HEK293 (cell line): Measurements from ENCODE around the gene SLC16A4.
A peak's percentile ranks its signal among the peaks of the same experiment; 100 is the strongest.

Source experiments
- AEBP2 ChIP-seq: fragments of 450-650 bp; formaldehyde crosslinking; IDR thresholded peaks from 2 replicates; pipeline ENCODE4 v1.5.1; 2016; ENCODE audit warnings: missing biosample characterization, missing genetic modification characterization, borderline replicate concordance
- HOXA7 ChIP-seq: sonication (generic); formaldehyde crosslinking; IDR thresholded peaks from 2 replicates; pipeline ENCODE4 v1.8.1; 2022; ENCODE audit warnings: missing genetic modification reagents, borderline replicate concordance
- IKZF3 ChIP-seq: fragments of 450-650 bp; IDR thresholded peaks from 2 replicates; pipeline ENCODE4 v1.5.0; 2018; ENCODE audit warnings: missing biosample characterization, mild to moderate bottlenecking, missing genetic modification characterization, moderate library complexity
- KLF9 ChIP-seq: fragments of 450-650 bp; formaldehyde crosslinking; IDR thresholded peaks from 2 replicates; pipeline ENCODE4 v1.5.1; 2016; ENCODE audit warnings: missing biosample characterization, missing genetic modification characterization, low read depth
- PRDM10 ChIP-seq: fragments of 450-650 bp; formaldehyde crosslinking; IDR thresholded peaks from 2 replicates; pipeline ENCODE4 v1.5.1; 2016; ENCODE audit warnings: missing biosample characterization, missing genetic modification characterization
- PRDM4 ChIP-seq: fragments of 450-650 bp; formaldehyde crosslinking; IDR thresholded peaks from 2 replicates; pipeline ENCODE4 v1.5.1; 2017; ENCODE audit warnings: missing biosample characterization, missing genetic modification characterization
- SALL2 ChIP-seq: fragments of 450-650 bp; formaldehyde crosslinking; IDR thresholded peaks from 2 replicates; pipeline ENCODE4 v1.5.0; 2017; ENCODE audit warnings: missing biosample characterization, mild to moderate bottlenecking, missing genetic modification characterization, borderline replicate concordance
- TRIM28 ChIP-seq: IDR thresholded peaks from 2 replicates; pipeline ENCODE4 v1.6.1; 2011; ENCODE audit warnings: low read length, control low read depth, borderline replicate concordance
- ZBTB17 ChIP-seq: fragments of 450-650 bp; formaldehyde crosslinking; IDR thresholded peaks from 2 replicates; pipeline ENCODE4 v1.5.1; 2016; ENCODE audit warnings: missing biosample characterization, missing genetic modification characterization
- ZBTB8A ChIP-seq: fragments of 450-650 bp; formaldehyde crosslinking; IDR thresholded peaks from 2 replicates; pipeline ENCODE4 v1.5.1; 2016; ENCODE audit warnings: missing biosample characterization, missing genetic modification characterization
- ZNF132 ChIP-seq: fragments of 450-650 bp; formaldehyde crosslinking; IDR thresholded peaks from 2 replicates; pipeline ENCODE4 v1.5.1; 2017; ENCODE audit warnings: missing biosample characterization, missing genetic modification characterization, borderline replicate concordance
- ZNF214 ChIP-seq: fragments of 450-650 bp; formaldehyde crosslinking; IDR thresholded peaks from 2 replicates; pipeline ENCODE4 v1.5.1; 2017; ENCODE audit warnings: missing biosample characterization, mild to moderate bottlenecking, missing genetic modification characterization, borderline replicate concordance
- ZNF335 ChIP-seq: fragments of 450-650 bp; formaldehyde crosslinking; conservative IDR thresholded peaks from 2 replicates; pipeline ENCODE4 v1.5.1; 2016; ENCODE audit warnings: missing biosample characterization, missing genetic modification characterization
- ZNF354C ChIP-seq: fragments of 450-650 bp; formaldehyde crosslinking; IDR thresholded peaks from 2 replicates; pipeline ENCODE4 v1.5.1; 2016; ENCODE audit warnings: missing biosample characterization, missing genetic modification characterization, low read depth, borderline replicate concordance
- ZNF416 ChIP-seq: fragments of 450-650 bp; formaldehyde crosslinking; IDR thresholded peaks from 2 replicates; pipeline ENCODE4 v1.5.1; 2016; ENCODE audit warnings: missing biosample characterization, missing genetic modification characterization
- ZNF501 ChIP-seq: fragments of 450-650 bp; formaldehyde crosslinking; IDR thresholded peaks from 2 replicates; pipeline ENCODE4 v1.5.1; 2016; ENCODE audit warnings: missing biosample characterization, missing genetic modification characterization
- ZNF544 ChIP-seq: fragments of 450-650 bp; formaldehyde crosslinking; IDR thresholded peaks from 2 replicates; pipeline ENCODE4 v1.5.0; 2017; ENCODE audit warnings: missing biosample characterization, missing genetic modification characterization
- ZNF549 ChIP-seq: fragments of 450-650 bp; IDR thresholded peaks from 2 replicates; pipeline ENCODE4 v1.5.1; 2018; ENCODE audit warnings: missing biosample characterization, missing genetic modification characterization, mild to moderate bottlenecking, inconsistent platforms, moderate library complexity
- ZNF747 ChIP-seq: fragments of 450-650 bp; formaldehyde crosslinking; IDR thresholded peaks from 2 replicates; pipeline ENCODE4 v1.5.1; 2016; ENCODE audit warnings: missing biosample characterization, missing genetic modification characterization
- ZSCAN16 ChIP-seq: fragments of 450-650 bp; formaldehyde crosslinking; IDR thresholded peaks from 2 replicates; pipeline ENCODE4 v1.5.1; 2016; ENCODE audit warnings: missing biosample characterization, missing genetic modification characterization
- ZXDB ChIP-seq: fragments of 450-650 bp; formaldehyde crosslinking; IDR thresholded peaks from 2 replicates; pipeline ENCODE4 v1.5.1; 2016; ENCODE audit warnings: missing biosample characterization, missing genetic modification characterization
- TF ChIP-seq, protein P1 (sequence below): fragments of 450-650 bp; formaldehyde crosslinking; IDR thresholded peaks from 2 replicates; pipeline ENCODE4 v1.5.1; 2017; ENCODE audit warnings: missing biosample characterization, mild to moderate bottlenecking, missing genetic modification characterization, moderate library complexity
- TF ChIP-seq, protein P2 (sequence below): fragments of 450-650 bp; formaldehyde crosslinking; IDR thresholded peaks from 2 replicates; pipeline ENCODE4 v1.5.1; 2016; ENCODE audit warnings: missing biosample characterization, missing genetic modification characterization, low read depth
- TF ChIP-seq, protein P3 (sequence below): fragments of 450-650 bp; formaldehyde crosslinking; IDR thresholded peaks from 2 replicates; pipeline ENCODE4 v1.5.1; 2016; ENCODE audit warnings: missing biosample characterization, missing genetic modification characterization

SLC16A4 gene

GRCh38 chr1:110347182-110347893, 43.5 kb downstream of the SLC16A4 start (continued):
- TF ChIP-seq PRDM10 (tag by site-specific recombination) = no peak
- TF ChIP-seq ZXDB (tag by site-specific recombination) = no peak
- TF ChIP-seq ZBTB8A (tag by site-specific recombination) = no peak
- no peak for TF ChIP-seq ZNF747 (tag by site-specific recombination)
- no peak for TF ChIP-seq ZNF335 (tag by site-specific recombination)
- TF ChIP-seq ZSCAN16 (tag by site-specific recombination) = no peak
- no peak for TF ChIP-seq ZNF132 (tag by site-specific recombination)
- TF ChIP-seq AEBP2 (tag by site-specific recombination) = no peak
- no peak for TF ChIP-seq HOXA7
- TF ChIP-seq, protein P1, sequence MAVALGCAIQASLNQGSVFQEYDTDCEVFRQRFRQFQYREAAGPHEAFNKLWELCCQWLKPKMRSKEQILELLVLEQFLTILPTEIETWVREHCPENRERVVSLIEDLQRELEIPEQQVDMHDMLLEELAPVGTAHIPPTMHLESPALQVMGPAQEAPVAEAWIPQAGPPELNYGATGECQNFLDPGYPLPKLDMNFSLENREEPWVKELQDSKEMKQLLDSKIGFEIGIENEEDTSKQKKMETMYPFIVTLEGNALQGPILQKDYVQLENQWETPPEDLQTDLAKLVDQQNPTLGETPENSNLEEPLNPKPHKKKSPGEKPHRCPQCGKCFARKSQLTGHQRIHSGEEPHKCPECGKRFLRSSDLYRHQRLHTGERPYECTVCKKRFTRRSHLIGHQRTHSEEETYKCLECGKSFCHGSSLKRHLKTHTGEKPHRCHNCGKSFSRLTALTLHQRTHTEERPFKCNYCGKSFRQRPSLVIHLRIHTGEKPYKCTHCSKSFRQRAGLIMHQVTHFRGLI (tag by site-specific recombination) = 0 out of 2 replicates have a peak, but pooled peaks have one; percentile 14
- TF ChIP-seq, protein P2, sequence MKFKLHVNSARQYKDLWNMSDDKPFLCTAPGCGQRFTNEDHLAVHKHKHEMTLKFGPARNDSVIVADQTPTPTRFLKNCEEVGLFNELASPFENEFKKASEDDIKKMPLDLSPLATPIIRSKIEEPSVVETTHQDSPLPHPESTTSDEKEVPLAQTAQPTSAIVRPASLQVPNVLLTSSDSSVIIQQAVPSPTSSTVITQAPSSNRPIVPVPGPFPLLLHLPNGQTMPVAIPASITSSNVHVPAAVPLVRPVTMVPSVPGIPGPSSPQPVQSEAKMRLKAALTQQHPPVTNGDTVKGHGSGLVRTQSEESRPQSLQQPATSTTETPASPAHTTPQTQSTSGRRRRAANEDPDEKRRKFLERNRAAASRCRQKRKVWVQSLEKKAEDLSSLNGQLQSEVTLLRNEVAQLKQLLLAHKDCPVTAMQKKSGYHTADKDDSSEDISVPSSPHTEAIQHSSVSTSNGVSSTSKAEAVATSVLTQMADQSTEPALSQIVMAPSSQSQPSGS = no peak
- TF ChIP-seq KLF9 (tag by site-specific recombination) = no peak
- no peak for TF ChIP-seq ZNF501
- no peak for TF ChIP-seq ZNF354C
- TF ChIP-seq ZNF416 (tag by site-specific recombination) = no peak
- no peak for TF ChIP-seq SALL2 (tag by site-specific recombination)
- TF ChIP-seq TRIM28 = peak; percentile 50; the same call in 1 of the 2 replicates
- TF ChIP-seq IKZF3 (tag by site-specific recombination) = peak; percentile 31; the same call in 1 of the 2 replicates
- no peak for TF ChIP-seq PRDM4 (tag by site-specific recombination)
- TF ChIP-seq ZNF549 (tag by site-specific recombination) = no peak
- TF ChIP-seq, protein P3, sequence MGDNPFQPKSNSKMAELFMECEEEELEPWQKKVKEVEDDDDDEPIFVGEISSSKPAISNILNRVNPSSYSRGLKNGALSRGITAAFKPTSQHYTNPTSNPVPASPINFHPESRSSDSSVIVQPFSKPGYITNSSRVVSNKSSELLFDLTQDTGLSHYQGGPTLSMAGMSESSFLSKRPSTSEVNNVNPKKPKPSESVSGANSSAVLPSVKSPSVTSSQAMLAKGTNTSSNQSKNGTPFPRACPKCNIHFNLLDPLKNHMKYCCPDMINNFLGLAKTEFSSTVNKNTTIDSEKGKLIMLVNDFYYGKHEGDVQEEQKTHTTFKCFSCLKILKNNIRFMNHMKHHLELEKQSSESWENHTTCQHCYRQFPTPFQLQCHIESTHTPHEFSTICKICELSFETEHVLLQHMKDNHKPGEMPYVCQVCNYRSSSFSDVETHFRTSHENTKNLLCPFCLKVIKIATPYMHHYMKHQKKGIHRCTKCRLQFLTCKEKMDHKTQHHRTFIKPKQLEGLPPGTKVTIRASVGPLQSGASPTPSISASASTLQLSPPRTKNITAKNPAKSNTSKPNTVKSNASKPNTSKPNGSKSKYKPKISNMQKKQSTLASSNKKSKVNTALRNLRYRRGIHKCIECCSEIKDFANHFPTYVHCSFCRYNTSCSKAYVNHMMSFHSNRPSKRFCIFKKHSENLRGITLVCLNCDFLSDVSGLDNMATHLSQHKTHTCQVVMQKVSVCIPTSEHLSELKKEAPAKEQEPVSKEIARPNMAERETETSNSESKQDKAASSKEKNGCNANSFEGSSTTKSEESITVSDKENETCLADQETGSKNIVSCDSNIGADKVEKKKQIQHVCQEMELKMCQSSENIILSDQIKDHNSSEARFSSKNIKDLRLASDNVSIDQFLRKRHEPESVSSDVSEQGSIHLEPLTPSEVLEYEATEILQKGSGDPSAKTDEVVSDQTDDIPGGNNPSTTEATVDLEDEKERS (tag by site-specific recombination) = no peak
- TF ChIP-seq ZBTB17 = peak; percentile 51
- TF ChIP-seq ZNF544 (tag by site-specific recombination) = no peak
- no peak for TF ChIP-seq ZNF214 (tag by site-specific recombination)
